Neural progenitor cell (in vitro differentiated cells): Measurements from ENCODE around the gene UNK.
A peak's percentile ranks its signal among the peaks of the same experiment; 100 is the strongest.

Source experiments
- CTCF ChIP-seq: fragments of 200-600 bp; sonication (generic); IDR thresholded peaks from 2 replicates; pipeline ENCODE4 v1.5.1; 2017; ENCODE audit warnings: antibody characterized with exemption, mild to moderate bottlenecking
- EZH2 ChIP-seq: fragments of 200-600 bp; sonication (generic); IDR thresholded peaks from 2 replicates; pipeline ENCODE4 v1.6.1; 2017; ENCODE audit warnings: antibody characterized with exemption, mild to moderate bottlenecking, moderate library complexity

- TF ChIP-seq CTCF (peak; percentile 10), EZH2 (no peak)
These were observed 31.6 kb upstream of the UNK start for GRCh38 chr17:75752802-75753513.
